Glutamatergic neuron (in vitro differentiated cells): Measurements from ENCODE around the gene PLCXD1. TPM values are rescaled to one million over a fixed set of nuclear protein-coding genes. Genes with fewer than 3 reads are reported as not detected.
"Not testable (repeated sequence)": the region's sequence is repeated elsewhere in the genome, so short reads cannot be mapped to it uniquely, and the experiment has no call there.

Experiments used
- DNase-seq: peaks from one replicate; pipeline ENCODE4 v3.0.0; 2022
- H3K27ac Mint-ChIP-seq: one replicate; pipeline ENCODE4 v1.8.0; 2020; ENCODE audit warnings: mild to moderate bottlenecking, mixed read lengths, inconsistent platforms; ENCODE audit not compliant: unreplicated experiment
- H3K27me3 Mint-ChIP-seq: one replicate; pipeline ENCODE4 v1.8.0; 2020; ENCODE audit warnings: mild to moderate bottlenecking, moderate library complexity, mixed read lengths, inconsistent platforms; ENCODE audit not compliant: unreplicated experiment
- H3K36me3 Mint-ChIP-seq: one replicate; pipeline ENCODE4 v1.8.0; 2020; ENCODE audit warnings: mild to moderate bottlenecking, mixed read lengths, inconsistent platforms; ENCODE audit not compliant: unreplicated experiment
- H3K4me1 Mint-ChIP-seq: one replicate; pipeline ENCODE4 v1.8.0; 2020; ENCODE audit warnings: mild to moderate bottlenecking, low read depth, mixed read lengths, inconsistent platforms; ENCODE audit not compliant: unreplicated experiment
- H3K4me3 Mint-ChIP-seq: one replicate; pipeline ENCODE4 v1.8.0; 2020; ENCODE audit warnings: mild to moderate bottlenecking, mixed read lengths, inconsistent platforms; ENCODE audit not compliant: unreplicated experiment
- H3K9me3 Mint-ChIP-seq: one replicate; pipeline ENCODE4 v1.8.0; 2020; ENCODE audit warnings: mild to moderate bottlenecking, moderate library complexity, mixed read lengths, inconsistent platforms; ENCODE audit not compliant: unreplicated experiment
- CTCF ChIP-seq: fragments of 200-600 bp; sonication (generic); IDR thresholded peaks from one replicate; pipeline ENCODE4 v1.5.0; 2021; ENCODE audit not compliant: partially characterized antibody, unreplicated experiment
- long read RNA-seq: library from polyadenylated mRNA; unstranded; transcript quantifications from one replicate; pipeline ENCODE4 v2.0.0, GENCODE V29; 2020; ENCODE audit not compliant: unreplicated experiment
- total RNA-seq: library from RNA; stranded (reverse); fragmentation: NEBNext Ultra II Directional; extraction: Animal tissue kit (Norgen Biotek cat#: 25700); gene quantifications from one replicate; pipeline ENCODE4 v1.2.1, GENCODE V29; 2021; ENCODE audit not compliant: unreplicated experiment

The PLCXD1 gene, protein sequence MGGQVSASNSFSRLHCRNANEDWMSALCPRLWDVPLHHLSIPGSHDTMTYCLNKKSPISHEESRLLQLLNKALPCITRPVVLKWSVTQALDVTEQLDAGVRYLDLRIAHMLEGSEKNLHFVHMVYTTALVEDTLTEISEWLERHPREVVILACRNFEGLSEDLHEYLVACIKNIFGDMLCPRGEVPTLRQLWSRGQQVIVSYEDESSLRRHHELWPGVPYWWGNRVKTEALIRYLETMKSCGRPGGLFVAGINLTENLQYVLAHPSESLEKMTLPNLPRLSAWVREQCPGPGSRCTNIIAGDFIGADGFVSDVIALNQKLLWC
- total RNA-seq = 36.4 TPM
- long read RNA-seq, full-length matches to known transcripts = 3 of 6 reads
- long read RNA-seq, partial matches to known transcripts = 2 of 6 reads
- long read RNA-seq, other reads (novel, unspliced or antisense) = 1 of 6 reads

DNA sequence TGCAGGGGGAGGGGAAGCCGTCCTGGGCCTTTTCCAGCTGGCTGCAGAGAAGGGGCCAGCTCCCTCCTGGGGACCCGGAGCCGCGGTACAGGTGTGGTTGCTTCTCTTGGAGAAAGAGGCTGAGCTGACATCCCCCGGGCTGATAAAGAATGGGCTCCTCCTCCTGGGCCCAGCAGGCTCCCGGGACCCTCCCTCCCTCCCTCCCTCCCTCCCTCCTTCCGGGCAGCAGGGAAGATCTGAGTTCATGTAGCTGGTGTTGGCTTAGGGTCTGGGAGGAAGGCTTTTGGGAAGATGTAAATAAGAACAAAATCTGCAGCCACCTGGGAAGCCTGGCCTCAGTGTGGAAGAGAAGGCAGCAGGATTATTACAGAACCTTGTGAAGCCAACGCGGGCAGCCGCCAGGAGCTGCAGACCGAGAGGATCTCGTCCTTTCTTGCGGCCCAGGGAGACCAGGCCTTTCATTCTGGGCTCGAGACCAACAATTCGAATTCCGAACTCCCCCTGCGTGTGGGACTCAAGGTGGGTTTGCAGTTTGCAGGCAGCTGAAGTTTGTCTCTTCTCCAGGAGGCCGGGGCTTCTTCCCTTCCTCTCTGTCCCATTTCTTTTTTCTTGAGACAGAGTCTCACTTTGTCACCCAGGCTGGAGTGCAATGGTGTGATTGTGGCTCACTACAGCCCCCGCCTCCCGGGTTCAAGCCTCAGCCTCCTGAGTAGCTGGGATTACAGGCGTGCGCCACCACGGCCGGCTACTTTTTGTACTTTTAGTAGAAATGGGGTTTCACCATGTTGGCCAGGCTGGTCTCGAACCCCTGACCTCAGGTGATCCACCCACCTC is at the start of gene PLCXD1:
Gene PLCXD1, plus strand, starts transcription at position 216 of the 834 bp plus-strand sequence. CDS start 2,807 bp downstream, outside the sequence.
- Mint-ChIP-seq H3K36me3 (no peaks in the 10 kb centered on the region), H3K27me3 (peaks cover 7% of the 10 kb centered on the region), H3K27ac (peak within 1 kb of the TSS; percentile 78), H3K4me1 (no peaks in the 10 kb centered on the region), H3K4me3 (peak within 1 kb of the TSS; percentile 83), H3K9me3 (peaks cover 12% of the 10 kb centered on the region)
- no peak for TF ChIP-seq CTCF
- peak; percentile 72 for DNase-seq

DNA sequence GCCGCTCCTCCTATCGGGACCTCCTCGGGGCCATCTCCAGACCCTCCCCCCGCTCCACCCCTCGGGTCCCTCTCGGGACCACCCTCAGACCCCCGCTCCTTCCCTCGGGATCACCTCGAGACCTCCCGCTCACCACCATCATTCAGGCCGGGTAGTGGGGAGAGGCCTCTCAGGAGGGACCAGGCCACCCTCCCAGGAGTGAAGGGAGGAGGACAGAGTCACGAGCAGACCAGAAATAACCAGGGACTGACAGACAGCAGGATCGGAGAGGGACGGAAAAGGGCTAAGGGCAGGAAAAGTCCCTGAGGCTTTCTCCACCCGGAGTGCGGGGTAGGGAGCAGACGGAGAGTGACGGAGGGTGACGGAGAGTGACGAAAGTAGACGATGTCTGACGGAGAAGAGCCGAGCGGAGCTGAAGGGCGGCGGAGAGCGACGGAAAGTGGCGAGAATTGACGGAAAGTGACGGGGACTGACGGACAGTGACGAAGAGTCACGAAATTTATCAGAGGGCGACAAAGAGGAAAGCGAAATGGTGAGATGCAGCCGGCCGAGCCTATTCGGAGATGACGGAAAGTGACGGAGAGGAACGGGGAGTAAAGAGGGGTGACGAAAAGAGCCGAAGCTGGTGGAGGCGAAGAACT is 49.4 kb upstream of the PLCXD1 start:
- H3K9me3 Mint-ChIP-seq, H3K27me3 Mint-ChIP-seq, H3K4me3 Mint-ChIP-seq, H3K27ac Mint-ChIP-seq, H3K4me1 Mint-ChIP-seq, DNase-seq, H3K36me3 Mint-ChIP-seq: not testable (repeated sequence)

- DNase-seq, H3K4me3 Mint-ChIP-seq: not testable (repeated sequence)
Observed at GRCh38 chrX:232278-232655, 48.9 kb upstream of the PLCXD1 start.

GRCh38 chrX:236201-236600 is 45.0 kb upstream of the PLCXD1 start:
- not testable (repeated sequence) for H3K4me3 Mint-ChIP-seq, DNase-seq, H3K9me3 Mint-ChIP-seq, H3K27me3 Mint-ChIP-seq, H3K4me1 Mint-ChIP-seq, H3K27ac Mint-ChIP-seq, H3K36me3 Mint-ChIP-seq

More at GRCh38 chrX:232278-232655, 48.9 kb upstream of the PLCXD1 start:
- not testable (repeated sequence) for H3K4me1 Mint-ChIP-seq, H3K27me3 Mint-ChIP-seq, H3K36me3 Mint-ChIP-seq, H3K9me3 Mint-ChIP-seq, H3K27ac Mint-ChIP-seq

DNA sequence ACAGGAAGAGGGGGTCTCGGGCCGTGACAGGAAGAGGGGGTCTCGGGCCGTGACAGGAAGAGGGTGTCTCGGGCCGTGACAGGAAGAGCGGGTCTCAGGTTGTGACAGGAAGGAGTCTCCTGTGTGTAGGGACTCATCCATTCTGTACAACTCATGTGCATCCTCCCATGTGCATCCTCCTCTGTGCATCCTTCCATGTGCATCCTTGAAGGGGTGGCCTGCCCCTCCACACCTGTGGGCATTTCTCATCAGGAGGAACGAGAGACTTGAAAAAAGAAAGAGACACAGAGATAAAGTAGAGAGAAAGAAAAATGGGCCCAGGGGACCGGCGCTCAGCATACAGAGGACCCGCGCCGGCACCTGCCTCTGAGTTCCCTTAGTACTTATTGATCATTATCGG is 30.2 kb upstream of the PLCXD1 start:
- no peak for DNase-seq
- Mint-ChIP-seq H3K4me3 (no peak overlapping the region), H3K36me3 (peaks cover 19% of the 10 kb centered on the region), H3K27ac (no peak overlapping the region), H3K27me3 (peaks cover 8% of the 10 kb centered on the region), H3K9me3 (peaks cover 4% of the 10 kb centered on the region), H3K4me1 (no peaks in the 10 kb centered on the region)
- TF ChIP-seq CTCF = no peak

DNA sequence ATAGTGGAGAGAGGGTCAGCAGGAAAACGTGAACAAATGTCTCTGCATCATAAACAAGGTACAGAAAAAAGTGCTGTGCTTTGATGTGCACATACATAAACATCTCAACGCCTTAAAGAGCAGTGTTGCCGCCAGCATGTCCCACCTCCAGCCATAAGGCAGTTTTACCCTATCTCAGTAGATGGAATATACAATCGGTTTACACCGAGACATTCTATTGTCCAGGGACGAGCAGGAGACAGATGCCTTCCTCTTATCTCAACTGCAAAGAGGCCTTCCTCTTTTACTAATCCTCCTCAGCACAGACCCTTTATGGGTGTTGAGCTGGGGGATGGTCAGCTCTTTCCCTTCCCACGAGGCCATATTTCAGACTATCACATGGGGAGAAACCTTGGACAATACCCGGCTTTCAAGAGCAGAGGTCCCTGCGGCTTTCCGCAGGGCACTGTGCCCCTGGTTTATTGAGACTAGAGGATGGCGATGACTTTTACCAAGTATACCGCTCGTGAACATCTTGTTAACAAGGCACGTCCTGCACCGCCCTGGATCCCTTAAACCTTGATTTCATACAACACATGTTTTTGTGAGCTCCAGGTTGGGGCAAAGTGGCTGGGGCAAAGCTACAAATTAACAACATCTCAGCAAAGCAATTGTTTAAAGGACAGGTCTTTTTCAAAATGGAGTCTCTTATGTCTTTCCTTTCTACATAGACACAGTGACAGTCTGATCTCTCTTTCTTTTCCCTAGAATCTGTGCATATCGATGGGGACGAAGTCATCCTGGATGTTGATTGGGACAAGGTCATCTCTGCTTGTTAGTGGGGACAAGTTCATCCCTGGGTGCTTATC is 29.6 kb upstream of the PLCXD1 start:
- not testable (repeated sequence) for H3K4me1 Mint-ChIP-seq, H3K9me3 Mint-ChIP-seq, H3K27me3 Mint-ChIP-seq, H3K27ac Mint-ChIP-seq, H3K4me3 Mint-ChIP-seq, DNase-seq
- peaks cover 19% of the 10 kb centered on the region for H3K36me3 Mint-ChIP-seq
